HG03135 (cell line): ENCODE results near the gene HIGD1B.

Experiments used
- ATAC-seq: cut with Tn5 transposase; IDR thresholded peaks from one replicate; pipeline ENCODE4 v1.9.1; 2021; ENCODE audit warnings: mild to moderate bottlenecking, moderate library complexity; ENCODE audit not compliant: unreplicated experiment

Gene HIGD1B

DNA sequence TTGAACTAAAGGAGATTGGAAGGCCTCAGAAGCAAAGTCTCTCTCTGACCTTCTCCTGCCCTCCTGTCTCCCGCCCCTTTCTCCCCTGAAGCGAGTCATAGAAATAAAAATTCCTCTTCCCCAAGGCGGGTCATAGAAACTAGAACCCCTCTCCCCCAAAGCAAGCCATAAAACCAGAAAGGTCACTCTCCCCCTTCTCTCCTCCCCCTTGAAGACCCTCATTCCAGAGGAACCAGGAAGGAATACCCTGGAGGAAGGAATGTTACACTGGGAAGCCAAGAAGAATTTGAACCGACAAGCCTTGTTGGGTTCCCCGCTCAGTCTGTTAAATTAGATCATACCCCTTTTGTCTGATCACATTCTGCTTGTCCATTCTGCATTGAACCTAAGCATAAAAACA is 14.9 kb upstream of the HIGD1B start:
- ATAC-seq, result no peak

DNA sequence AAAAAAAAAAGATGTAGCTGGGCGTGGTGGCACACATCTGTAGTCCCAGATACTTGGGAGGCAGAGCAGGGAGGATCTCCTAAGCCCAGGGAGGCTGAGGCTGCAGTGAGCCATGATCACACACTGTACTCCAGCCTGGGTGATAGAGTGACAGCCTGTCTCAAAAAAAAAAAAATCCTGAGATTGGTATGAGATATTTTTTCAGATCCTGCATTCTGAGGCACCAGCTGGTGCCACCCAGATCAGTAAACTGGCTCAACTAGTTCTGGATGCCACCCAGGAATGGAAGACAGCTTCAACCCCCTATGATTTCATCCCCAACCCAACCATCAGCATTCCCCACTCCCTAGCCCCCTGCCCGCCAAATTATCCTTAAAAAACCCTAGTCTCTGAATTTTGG is 10.5 kb upstream of the HIGD1B start:
- ATAC-seq, result no peak

DNA sequence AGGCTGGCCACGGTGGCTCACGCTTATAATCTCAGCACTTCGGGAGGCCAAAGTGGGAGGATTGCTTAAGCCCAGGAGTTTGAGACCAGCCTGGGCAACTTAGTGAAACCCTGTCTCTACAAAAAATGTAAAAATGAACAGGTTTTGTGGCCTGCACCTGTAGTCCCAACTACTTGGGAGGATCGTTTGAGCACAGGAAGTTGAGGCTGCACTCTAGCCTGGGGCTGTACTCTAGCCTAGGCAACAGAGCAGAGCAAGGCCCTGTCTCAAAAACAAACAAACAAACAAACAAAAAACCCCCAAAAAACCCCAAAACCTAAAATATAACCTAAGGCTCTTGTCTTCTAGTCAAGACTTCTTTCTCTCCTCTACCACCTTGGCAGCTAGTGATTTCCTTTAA is 7.4 kb upstream of the HIGD1B start:
- ATAC-seq, result no peak

DNA sequence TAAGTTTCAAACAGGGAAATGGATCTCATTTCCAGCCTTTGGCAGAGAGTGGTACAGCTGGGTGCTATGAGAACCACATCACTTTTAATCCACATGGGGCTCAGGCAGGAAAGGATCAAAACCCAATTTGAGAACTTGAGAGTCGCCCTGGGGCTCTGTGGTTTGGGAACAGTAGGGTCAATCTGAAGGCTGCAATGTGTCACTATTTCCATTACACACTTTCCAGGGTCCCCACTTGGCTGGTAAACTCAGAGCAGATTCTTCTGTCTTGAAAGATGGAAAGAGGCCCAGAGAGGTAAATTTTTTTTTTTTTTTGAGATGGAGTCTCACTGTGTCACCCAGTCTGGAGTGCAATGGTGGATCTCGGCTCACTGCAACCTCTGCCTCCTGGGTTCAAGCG is 6.7 kb upstream of the HIGD1B start:
- ATAC-seq, result no peak

DNA sequence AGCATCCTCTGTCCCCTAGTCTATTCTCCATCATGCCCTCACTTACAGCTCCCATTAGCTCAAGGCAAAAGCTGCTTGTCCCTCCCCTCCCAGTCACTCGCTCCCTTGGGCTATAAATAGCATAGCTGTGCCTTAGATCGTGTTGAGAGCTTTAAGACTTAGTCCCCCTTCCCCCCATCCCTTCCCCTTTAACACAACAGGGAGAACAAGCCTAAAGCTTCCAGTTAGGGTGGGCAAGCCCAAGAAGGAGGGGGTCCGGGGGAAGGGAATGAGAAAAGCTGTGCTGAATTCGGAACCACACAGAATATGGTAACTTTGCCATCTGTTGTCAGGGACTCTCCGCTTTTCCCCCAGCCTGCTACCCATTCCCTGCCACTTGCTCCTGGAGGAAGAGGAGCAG is 4.9 kb upstream of the HIGD1B start:
- no peak for ATAC-seq

DNA sequence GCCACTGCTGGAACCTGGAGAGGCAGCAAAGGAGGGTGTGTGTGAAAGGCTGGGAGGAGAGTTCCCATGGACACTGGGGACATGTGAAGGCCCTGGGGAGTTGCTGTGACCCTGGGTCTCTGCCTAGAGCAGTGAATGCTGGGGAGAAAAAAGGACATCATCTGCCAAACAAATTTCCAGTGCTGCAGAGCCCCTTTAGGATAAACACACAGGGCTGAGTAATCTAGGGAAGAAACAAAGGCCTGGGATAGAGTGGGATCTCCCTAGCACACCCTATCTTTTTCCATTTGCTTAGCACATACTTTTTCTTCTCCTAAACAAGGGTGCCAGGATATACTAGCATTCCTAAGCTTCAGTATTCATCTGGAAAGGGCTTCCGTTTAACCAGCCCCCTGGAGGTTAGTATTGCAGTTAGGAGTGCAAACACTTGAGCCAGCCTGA is 3.3 kb upstream of the HIGD1B start:
- no peak for ATAC-seq

DNA sequence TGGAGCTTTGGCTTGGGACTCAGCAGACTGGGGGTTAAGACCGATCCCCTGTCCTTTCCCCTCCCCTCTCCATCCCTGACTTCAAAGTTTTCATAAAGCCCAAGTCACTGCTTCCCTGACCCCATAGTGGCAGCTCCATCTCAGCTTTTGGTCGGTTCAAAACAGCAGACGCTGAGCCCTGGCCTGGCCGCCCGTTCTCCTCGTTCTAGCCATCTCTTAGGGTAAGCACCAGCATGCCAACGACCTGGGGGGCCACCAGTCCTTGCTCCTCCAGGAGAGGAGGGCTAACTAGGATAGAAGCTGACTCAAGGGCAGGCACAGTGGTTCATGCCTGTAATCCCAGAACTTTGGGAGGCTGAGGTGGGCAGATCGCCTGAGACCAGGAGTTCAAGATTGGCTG is 1.5 kb upstream of the HIGD1B start:
- no peak for ATAC-seq

DNA sequence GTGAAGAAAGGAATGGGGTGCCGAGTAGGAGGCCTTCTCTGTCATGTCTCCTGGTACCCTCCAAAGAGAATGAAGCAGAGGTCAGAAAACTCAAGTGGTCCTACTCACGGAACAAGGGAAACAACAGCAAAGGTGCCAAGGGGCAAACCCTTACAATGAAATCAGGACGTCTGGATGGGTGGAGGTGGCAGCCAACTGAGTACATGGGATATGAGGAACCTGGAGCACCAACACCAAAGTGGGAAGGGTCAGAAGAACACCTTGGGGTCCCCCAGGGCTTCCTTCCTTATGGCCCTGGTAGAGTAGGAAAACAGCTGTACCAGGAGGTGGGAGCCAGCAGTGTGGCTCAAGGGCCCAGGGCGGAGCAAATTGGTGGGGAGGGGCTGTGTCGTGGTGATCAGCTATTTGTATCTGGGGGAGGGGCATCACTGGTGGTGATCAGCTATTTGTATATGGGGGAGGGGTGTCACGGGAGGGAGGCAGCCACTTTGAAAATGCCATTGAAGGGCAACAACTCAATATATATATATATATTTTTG is 643 bp downstream of the HIGD1B start:
- no peak for ATAC-seq

DNA sequence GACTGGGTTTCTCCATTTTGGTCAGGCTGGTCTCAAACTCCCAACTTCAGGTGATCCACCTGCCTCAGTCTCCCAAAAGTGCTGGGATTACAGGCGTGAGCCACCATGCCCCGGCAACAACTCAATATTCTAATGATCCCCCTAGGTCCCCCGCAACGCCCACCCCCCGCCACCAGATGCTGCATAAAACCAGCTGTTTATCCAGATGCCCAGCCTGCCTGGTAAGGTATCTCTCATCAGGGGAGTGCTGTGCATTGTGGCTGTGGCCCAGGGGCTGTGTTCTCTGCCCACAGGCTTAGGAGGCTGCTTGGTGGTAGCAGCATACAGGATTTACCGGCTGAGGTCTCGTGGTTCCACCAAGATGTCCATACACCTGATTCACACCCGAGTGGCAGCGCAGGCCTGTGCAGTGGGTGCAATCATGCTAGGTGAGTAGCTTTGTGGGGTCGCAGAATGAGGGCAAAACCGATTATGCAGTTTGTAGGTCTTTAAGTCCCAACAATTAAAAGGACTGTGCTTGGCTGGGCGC is 1.3 kb downstream of the HIGD1B start:
- no peak for ATAC-seq

DNA sequence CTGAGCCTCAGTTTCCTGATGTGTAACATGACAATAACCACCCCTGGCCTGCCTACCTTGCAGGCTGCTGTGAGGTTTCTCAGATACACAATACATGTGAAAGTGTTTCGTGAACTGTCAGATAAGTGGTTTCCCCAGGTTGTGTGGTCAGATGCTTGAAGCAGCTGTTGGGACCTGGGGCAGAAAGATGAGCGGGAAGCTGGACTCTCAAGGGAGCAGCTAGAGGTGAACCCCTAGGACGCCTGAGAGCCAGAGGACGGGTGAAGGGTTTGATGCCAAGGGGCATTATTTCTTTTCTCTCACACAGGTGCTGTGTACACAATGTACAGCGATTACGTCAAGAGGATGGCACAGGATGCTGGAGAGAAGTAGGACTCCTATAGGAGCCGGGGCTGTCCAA is 2.3 kb downstream of the HIGD1B start:
- ATAC-seq, result no peak

DNA sequence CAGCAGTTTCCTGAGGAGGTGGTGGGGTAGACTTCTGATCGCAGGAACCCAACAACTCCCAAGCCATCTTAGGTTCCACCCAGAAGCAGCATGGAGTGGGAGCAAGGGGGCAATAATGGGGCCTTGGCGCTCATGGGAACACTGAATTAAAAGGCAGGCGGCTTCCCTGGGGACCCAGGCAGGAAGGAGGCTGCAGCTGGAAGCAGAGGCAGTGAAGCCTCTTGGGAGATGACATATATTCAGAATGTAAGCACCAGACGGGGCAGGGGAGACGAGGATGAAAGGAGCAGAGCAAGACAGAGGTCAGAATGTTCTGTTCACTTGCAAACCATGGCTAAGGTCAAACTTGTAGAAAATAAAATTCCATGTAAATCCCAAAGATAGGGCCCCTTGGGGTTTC is 2.9 kb downstream of the HIGD1B start:
- no peak for ATAC-seq

DNA sequence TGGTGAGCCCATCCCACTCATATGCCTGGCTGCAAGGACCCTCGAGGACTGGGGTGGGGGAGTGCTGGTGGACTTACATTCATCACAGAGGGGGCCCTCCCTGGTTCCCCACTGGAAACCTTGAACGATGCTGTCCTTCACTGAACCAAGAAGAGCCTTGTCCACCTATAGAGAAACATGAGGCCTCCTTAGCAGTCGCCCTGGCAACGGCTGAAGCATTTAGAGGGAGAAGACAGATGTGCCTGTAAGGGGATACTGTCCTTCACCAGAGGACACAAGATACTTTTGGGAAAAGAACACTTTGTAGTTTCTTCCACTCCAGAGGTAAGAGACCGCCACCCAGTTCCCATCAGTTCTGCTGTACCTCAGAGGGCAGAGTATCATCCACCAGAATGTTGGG is 6.5 kb downstream of the HIGD1B start:
- no peak for ATAC-seq

DNA sequence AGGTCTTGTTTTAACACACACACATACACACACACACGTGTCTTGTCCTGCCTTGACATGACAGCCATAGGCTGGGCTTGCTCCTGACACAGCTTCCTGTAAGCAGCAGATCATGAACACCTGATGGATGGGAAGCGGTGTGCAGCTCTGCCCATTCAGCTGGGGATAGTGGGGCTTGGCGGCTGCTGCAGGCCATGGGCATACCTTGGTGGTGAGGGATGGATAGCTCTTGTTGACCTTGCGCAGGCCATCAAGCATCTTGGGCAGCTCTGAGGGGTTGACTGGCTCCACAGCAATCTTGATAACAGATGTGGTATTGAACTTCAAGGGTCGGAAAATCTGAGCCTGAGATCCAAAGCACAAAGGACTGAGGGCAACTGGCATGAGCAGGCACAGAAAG is 12.0 kb downstream of the HIGD1B start:
- ATAC-seq, result no peak

DNA sequence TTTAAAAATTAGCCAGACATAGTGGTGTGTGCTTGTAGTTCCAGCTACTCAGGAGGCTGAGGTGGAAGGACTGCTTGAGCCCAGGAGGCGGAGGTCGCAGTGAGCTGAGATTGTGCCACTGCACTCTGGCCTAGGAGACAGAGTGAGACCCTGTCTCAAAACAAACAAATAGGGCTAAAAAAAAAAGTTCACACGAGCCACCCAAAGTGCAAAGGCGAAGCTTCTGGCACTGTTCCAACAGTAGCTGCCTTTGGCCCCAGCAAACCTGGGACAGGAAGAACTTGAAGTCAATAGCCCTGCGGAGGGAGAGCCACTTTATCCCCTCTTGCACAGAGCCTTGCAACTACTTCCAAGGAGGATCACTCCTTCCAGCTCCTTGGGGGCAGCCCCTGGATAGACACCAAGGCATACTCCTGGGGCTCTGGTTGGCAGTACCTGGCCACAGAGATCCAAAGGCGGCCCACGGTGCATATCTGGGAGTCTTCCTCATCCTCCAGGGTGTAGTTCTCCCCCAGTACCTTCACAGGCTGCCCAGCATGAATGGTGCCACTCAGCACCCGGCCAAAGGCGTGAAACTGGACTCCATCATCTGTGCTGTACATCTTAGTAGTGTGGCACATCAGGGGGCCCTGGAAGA is 14.7 kb downstream of the HIGD1B start:
- no peak for ATAC-seq

DNA sequence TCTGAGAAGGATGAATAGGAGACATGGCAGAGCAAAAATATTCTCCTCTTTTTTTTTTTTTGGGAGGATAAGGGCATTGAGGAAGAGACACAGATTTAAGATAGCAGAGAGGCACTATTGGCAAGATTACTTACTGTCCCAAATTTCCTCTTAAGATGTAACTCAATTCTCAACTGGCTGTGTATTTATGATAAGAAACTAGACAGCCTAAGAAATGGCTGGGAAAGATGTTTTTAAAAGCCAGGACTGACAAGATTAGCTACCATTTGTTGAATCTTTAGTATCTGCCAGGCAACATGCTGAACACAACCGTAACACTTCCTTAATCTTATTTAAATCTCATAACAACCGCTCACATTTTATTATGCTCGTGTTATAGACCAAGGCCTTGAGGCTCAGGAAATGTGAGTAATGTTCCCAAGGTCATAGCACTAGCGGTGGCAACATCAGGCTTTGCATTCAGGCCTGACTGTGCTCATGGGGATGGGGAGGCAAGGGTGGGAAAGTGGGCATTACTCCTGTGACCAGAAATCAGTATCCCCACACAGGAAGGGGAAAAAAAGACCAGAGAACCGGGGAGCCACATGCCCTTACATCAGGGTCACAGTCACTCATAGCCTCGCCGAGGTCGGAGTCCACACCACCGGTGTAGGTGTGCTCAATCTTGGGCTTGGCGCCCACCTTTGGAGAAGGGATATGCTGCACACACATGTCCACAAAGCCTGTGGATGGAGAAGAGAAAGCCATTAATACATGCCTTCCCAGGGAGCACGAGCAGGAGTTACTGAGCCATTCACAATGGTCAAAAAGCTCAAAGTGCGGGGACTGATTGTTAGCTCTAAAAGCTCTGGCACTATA is 15.6 kb downstream of the HIGD1B start:
- ATAC-seq, result no peak

DNA sequence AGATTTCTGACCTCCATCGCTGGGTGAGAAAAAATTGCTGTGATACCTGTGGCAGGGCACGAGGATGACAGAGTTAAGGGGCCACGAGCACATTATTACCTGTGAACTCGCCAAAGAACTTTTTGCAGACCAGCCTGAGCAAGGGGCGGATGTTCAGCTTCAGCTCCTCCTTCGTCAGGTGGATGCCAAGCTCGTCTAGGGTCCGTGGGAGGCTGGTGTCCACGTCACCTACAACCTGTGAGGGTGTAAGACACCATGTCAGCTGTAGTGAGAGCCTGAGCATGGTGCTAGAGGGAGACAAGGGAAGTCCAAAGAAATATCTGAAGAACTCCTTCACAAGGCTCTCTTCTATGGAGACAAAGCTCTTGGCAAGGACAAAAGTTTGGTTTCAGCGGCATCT is 17.1 kb downstream of the HIGD1B start:
- ATAC-seq, result no peak

DNA sequence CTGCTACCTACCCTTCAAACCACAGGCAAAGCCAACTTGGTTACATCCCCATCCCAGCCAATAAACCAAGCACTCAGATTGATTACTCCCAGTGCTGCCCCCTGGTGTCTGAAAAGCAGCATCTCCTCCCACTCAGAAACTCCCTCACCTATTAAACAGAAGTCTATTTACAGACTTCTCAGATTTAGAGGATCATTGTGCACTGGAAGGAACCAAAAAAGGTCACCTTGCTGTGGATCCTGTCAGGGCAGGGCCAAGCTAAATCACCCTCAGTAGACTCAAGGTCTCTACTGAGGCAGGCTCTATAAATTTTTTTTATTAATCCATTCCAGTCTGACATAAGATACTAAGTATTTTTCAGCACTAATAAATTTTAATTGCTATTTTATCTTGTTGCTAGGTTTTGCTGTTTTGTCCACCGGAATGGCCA is 17.6 kb downstream of the HIGD1B start:
- no peak for ATAC-seq

DNA sequence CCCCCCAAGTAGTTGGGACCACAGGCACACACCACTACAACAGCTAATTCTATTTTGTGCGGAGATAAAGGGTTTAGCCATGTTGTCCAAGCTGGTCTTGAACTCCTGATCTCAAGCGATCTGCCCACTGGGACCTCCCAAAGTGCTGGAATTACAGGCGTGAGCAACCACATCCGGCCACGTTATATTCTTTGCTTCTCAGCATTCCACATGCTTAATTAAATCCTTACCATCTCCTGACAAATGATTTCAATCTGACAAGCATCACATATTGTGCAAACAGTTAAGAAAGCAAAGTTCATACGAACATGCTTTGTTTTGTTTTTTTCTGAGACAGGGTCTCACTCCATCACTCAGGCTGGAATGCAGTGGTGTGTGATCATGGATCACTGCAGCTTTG is 18.2 kb downstream of the HIGD1B start:
- ATAC-seq, result no peak

DNA sequence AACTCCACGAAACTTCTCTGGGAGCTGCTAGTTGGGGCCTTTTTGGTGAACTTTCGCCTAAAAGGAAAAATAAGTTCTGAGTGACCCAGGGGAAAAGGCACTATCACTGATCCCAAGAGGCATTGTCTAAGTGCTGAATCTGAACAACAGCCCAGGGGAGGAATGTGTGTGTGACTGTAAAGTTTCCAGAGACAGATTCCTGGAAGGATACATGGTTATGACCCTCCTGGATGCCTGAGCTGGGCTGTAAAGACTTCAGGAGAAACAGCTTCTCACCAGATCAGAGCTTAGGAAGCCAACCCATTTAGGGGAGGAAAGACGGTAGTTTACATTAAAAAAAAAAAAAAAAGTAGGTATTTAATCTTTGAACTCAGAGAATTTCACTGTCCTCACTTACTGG is 20.2 kb downstream of the HIGD1B start:
- ATAC-seq, result no peak

DNA sequence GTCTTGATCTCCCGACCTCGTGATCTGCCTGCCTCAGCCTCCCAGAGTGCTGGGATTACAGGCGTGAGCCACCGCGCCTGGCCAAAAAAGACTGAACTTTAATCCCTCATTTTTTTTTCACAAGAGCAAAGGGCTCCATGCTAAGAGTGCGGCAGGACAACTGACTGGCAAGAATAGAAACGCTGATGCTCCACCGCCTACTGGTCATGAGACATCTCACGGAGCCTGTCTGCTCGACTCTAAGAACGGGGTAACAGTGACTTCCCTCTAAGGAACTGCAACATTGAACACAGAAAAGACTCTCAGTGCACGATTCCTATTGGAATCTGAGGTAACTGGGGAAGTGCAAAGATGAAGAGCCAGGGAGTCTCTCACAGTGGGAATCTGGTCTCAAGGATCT is 23.9 kb downstream of the HIGD1B start:
- no peak for ATAC-seq

DNA sequence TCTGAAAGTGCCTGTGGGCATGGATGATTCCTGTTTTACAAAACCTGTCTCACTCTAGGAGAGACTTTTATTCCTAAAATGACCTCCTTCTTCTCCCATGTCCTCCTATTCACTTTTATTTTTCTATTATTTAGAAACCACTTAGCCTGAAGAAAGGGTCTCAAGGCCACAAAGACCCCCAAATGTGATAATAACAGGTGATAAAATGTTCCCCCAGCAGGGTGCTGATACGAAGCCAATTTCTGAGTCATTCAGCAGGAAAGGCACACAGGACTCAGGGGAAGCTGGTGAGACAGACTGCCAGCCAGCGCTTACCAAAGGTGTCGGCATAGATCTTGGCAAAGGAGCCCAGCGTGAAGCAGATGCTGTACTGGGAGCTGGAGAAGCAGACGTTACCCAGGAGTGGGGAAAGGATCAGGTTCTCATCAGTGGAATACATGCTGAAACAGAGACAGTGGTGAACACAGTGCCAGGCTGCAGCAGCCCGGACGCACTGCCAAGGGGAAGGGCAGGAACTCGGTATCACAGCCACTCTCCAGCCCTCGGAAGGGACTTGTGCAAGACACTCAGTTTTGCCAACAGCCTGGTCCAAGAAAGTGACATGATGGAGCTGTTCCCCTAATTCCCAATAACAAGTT is 24.6 kb downstream of the HIGD1B start:
- no peak for ATAC-seq

DNA sequence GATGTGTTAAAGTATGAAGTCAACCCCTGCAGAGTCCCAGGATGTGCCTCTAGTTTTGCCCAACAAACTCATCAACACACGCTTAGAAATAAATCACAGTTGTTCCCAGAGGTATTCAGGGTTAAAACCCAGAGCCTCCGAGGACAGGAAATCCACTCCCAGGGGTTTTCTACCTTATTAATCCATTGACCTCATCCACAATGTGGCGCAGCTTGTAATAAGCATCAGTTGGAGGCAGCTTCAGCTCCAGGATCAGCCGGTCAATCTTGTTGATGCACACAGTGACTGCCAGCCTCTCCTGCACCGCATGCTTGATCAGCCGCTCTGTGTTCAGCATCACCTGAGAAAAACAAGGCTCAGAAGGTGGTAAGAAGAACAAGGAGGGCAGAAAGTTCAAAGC is 28.1 kb downstream of the HIGD1B start:
- no peak for ATAC-seq
